Keratinocyte (primary cell): ENCODE measurements around the gene SLC35E2B. TPM values are rescaled to one million over a fixed set of nuclear protein-coding genes. Genes with fewer than 3 reads are reported as not detected.
"Not testable (repeated sequence)": the region's sequence is repeated elsewhere in the genome, so short reads cannot be mapped to it uniquely, and the experiment has no call there.

Experiments used
- DNase-seq: peaks from one replicate; pipeline ENCODE4 v3.0.0-alpha.2; 2011; ENCODE audit warnings: low read depth, missing footprints, low spot score
- FAIRE-seq: peaks from 2 replicates; lab custom pipeline; 2011; peaks lifted over from hg19 to GRCh38; lab: Jason Lieb, UNC
- H2AFZ ChIP-seq: 2 replicates; pipeline ENCODE4 v1.6.0; 2012; ENCODE audit warnings: low read length, control low read depth, inconsistent platforms; ENCODE audit not compliant: control insufficient read depth
- H3K27ac ChIP-seq: 2 replicates; pipeline ENCODE4 v1.5.1; 2011; ENCODE audit warnings: low read length; ENCODE audit not compliant: control insufficient read depth, insufficient read depth
- H3K27me3 ChIP-seq: 3 replicates; pipeline ENCODE4 v1.6.0; 2011; ENCODE audit warnings: low read length; ENCODE audit not compliant: control insufficient read depth, insufficient read depth; ENCODE audit errors: extremely low read depth
- H3K36me3 ChIP-seq, 2 experiments: 2 replicates in 1 of 2; 3 replicates in 1 of 2; pipeline ENCODE4 v1.5.1; 2011; ENCODE audit warnings: low read length in 2 of 2, mild to moderate bottlenecking in 1 of 2; ENCODE audit not compliant: control insufficient read depth in 2 of 2, insufficient read depth in 2 of 2; ENCODE audit errors: extremely low read depth in 1 of 2
- H3K4me1 ChIP-seq: 3 replicates; pipeline ENCODE4 v1.5.1; 2011; ENCODE audit warnings: low read length; ENCODE audit not compliant: control insufficient read depth, insufficient read depth; ENCODE audit errors: extremely low read depth
- H3K4me2 ChIP-seq: 3 replicates; pipeline ENCODE4 v1.6.0; 2011; ENCODE audit warnings: low read depth, low read length; ENCODE audit not compliant: control insufficient read depth, insufficient read depth; ENCODE audit errors: extremely low read depth
- H3K4me3 ChIP-seq, 3 experiments: fragments of 200-600 bp in 1 of 3; sonication (generic) in 1 of 3; 2 replicates in 2 of 3; 3 replicates in 1 of 3; pipeline ENCODE4 v1.5.1; 2011 to 2016; ENCODE audit warnings: low read length in 3 of 3, mild to moderate bottlenecking in 3 of 3, control low read depth in 2 of 3, inconsistent platforms in 1 of 3, low read depth in 1 of 3, mixed read lengths in 1 of 3, mixed run types in 1 of 3, moderate library complexity in 1 of 3; ENCODE audit not compliant: control insufficient read depth in 2 of 3, insufficient read depth in 2 of 3; ENCODE audit errors: extremely low read depth in 1 of 3
- H3K79me2 ChIP-seq: 2 replicates; pipeline ENCODE4 v1.6.0; 2012; ENCODE audit warnings: low read length; ENCODE audit not compliant: control insufficient read depth, insufficient read depth
- H3K9ac ChIP-seq: 3 replicates; pipeline ENCODE4 v1.6.0; 2011; ENCODE audit warnings: low read length; ENCODE audit not compliant: control insufficient read depth, insufficient read depth; ENCODE audit errors: extremely low read depth
- H3K9me1 ChIP-seq: 3 replicates; pipeline ENCODE4 v1.6.0; 2011; ENCODE audit warnings: low read length; ENCODE audit not compliant: control insufficient read depth, insufficient read depth; ENCODE audit errors: extremely low read depth
- H3K9me3 ChIP-seq: 2 replicates; pipeline ENCODE4 v1.5.1; 2012; ENCODE audit warnings: low read depth, low read length; ENCODE audit not compliant: control insufficient read depth
- H4K20me1 ChIP-seq: 3 replicates; pipeline ENCODE4 v1.6.0; 2011; ENCODE audit warnings: low read length; ENCODE audit not compliant: control insufficient read depth, insufficient read depth; ENCODE audit errors: extremely low read depth
- EZH2 ChIP-seq: IDR thresholded peaks from one replicate; pipeline ENCODE4 v1.6.1; 2012; ENCODE audit warnings: inconsistent platforms, mild to moderate bottlenecking, low read length, moderate library complexity
- dilution Hi-C: fragments of 300-500 bp; cut with MboI; formaldehyde crosslinking; loops from one replicate; pipeline ENCODE4 v1.7.0; 2020; ENCODE audit warnings: low sequenced_read_pairs; ENCODE audit not compliant: extremely low pct_ligation_motif_present
- polyA plus RNA-seq, 5 experiments: library from polyadenylated mRNA; depleted of rRNA in 3 of 5; stranded (reverse) in 3 of 5; stranded (forward) in 1 of 5; unstranded in 1 of 5; fragments of >200 nt; gene quantifications; 1 replicate in 1 of 5; 2 replicates in 3 of 5; 3 replicates in 1 of 5; pipeline versions ENCODE4 v1.2.1 to v1.2.3, GENCODE V29; 2011 to 2012; ENCODE audit warnings: missing spikeins in 2 of 5, low read depth in 1 of 5, low replicate concordance in 1 of 5
- TF ChIP-seq, protein P1 (sequence below), 3 experiments: IDR thresholded peaks in 1 of 3; conservative IDR thresholded peaks in 1 of 3; optimal IDR thresholded peaks in 1 of 3; 2 replicates in 2 of 3; 3 replicates in 1 of 3; pipeline versions ENCODE3 to v1.5.1; 2011; ENCODE audit warnings: low read length in 3 of 3, mild to moderate bottlenecking in 3 of 3, moderate library complexity in 2 of 3, control low read depth in 1 of 3, inconsistent platforms in 1 of 3; ENCODE audit not compliant: insufficient read depth in 2 of 3; ENCODE audit errors: extremely low read depth in 1 of 3

SLC35E2B gene
- polyA plus RNA-seq, 1 donor (not counting 4 experiments of a cell fraction or from before 2014, with no cell fraction given), result 10.3 TPM

DNA sequence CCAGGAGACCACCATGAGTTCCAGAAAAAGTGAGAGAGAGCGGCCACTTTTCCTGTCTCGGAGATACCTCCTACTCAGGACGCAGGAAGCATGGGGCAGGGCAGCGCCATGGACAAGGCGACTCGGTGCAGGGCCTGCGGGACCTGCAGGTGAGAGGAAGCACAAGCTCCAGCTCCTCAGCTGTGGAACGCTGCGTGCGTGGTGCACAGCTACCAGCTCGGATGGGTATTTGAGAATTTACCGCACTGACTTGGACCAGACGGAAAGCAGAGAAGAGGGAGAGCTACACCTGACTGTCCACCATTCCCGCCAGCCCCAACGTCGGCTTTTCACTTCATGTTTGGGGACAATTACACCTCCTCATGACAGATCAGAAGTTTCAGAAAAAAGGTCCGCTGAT lies 39.8 kb upstream of the SLC35E2B start:
- Histone ChIP-seq H3K4me1 (no peaks in the 10 kb centered on the region), H3K9ac (no peak overlapping the region), H3K79me2 (no peaks in the 10 kb centered on the region), H4K20me1 (no peaks in the 10 kb centered on the region), H2AFZ (no peak overlapping the region), H3K9me3 (no peaks in the 10 kb centered on the region), H3K27ac (no peak overlapping the region), H3K9me1 (no peaks in the 10 kb centered on the region), H3K36me3 (peaks cover 8 to 9% of the 10 kb centered on the region in 2 experiments), H3K4me3 (no peak overlapping the region), H3K27me3 (no peaks in the 10 kb centered on the region), H3K4me2 (no peak overlapping the region)
- DNase-seq (no peak), FAIRE-seq (no peak)
- dilution Hi-C loops, result no loop called here
- no peak for TF ChIP-seq EZH2
- TF ChIP-seq, protein P1, sequence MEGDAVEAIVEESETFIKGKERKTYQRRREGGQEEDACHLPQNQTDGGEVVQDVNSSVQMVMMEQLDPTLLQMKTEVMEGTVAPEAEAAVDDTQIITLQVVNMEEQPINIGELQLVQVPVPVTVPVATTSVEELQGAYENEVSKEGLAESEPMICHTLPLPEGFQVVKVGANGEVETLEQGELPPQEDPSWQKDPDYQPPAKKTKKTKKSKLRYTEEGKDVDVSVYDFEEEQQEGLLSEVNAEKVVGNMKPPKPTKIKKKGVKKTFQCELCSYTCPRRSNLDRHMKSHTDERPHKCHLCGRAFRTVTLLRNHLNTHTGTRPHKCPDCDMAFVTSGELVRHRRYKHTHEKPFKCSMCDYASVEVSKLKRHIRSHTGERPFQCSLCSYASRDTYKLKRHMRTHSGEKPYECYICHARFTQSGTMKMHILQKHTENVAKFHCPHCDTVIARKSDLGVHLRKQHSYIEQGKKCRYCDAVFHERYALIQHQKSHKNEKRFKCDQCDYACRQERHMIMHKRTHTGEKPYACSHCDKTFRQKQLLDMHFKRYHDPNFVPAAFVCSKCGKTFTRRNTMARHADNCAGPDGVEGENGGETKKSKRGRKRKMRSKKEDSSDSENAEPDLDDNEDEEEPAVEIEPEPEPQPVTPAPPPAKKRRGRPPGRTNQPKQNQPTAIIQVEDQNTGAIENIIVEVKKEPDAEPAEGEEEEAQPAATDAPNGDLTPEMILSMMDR (optimal IDR thresholded peaks at IDR 0.05 in 1 of 3, IDR thresholded peaks at IDR 0.05 in 1 of 3, conservative IDR thresholded peaks at IDR 0.05 in 1 of 3; ENCODE audit: extremely low read depth in 1 of 3, insufficient read depth in 2 of 3, low read length in 3 of 3), result no peak

DNA sequence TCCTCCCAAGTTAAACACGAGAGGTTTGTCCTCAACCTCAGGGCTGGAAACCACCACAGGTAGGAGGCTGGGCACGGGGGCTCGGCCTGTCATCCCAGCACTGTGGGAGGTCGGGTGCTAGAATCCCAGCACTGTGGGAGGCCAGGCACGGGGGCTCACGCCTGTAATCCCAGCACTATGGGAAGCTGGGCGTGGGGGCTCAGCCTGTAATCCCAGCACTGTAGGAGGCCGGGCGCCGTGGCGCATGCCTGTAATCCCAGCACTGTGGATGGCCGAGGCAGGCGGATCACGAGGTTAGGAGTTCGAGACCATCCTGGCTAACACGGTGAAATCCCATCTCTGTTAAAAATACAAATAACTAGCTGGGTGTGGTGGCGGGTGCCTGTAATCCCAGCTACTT lies 38.3 kb upstream of the SLC35E2B start:
- no peak overlapping the region for H2AFZ ChIP-seq
- dilution Hi-C loops, result no loop called here
- no peaks in the 10 kb centered on the region for H3K9me1 ChIP-seq
- no peak overlapping the region for H3K4me3 ChIP-seq
- no peaks in the 10 kb centered on the region for H3K4me1 ChIP-seq
- no peaks in the 10 kb centered on the region for H3K9me3 ChIP-seq
- H3K27ac ChIP-seq, result no peak overlapping the region
- no peaks in the 10 kb centered on the region for H3K27me3 ChIP-seq
- H3K79me2 ChIP-seq, result no peaks in the 10 kb centered on the region
- DNase-seq (no peak), FAIRE-seq (no peak)
- no peak overlapping the region for H3K9ac ChIP-seq
- TF ChIP-seq, protein P1 (optimal IDR thresholded peaks at IDR 0.05 in 1 of 3, IDR thresholded peaks at IDR 0.05 in 1 of 3, conservative IDR thresholded peaks at IDR 0.05 in 1 of 3; ENCODE audit: extremely low read depth in 1 of 3, insufficient read depth in 2 of 3, low read length in 3 of 3), result no peak
- TF ChIP-seq EZH2, result no peak
- H4K20me1 ChIP-seq, result no peaks in the 10 kb centered on the region
- no peak overlapping the region for H3K4me2 ChIP-seq
- H3K36me3 ChIP-seq, result peaks cover 6 to 9% of the 10 kb centered on the region in 2 experiments

GRCh38 chr1:1730230-1730629 lies 37.6 kb upstream of the SLC35E2B start:
- H2AFZ ChIP-seq, H3K4me2 ChIP-seq, H3K27me3 ChIP-seq, H3K9me3 ChIP-seq, H3K9ac ChIP-seq, H3K4me3 ChIP-seq, H3K36me3 ChIP-seq, DNase-seq, dilution Hi-C loops, FAIRE-seq, H3K27ac ChIP-seq, H3K4me1 ChIP-seq, H3K79me2 ChIP-seq, H4K20me1 ChIP-seq, H3K9me1 ChIP-seq: not testable (repeated sequence)

DNA sequence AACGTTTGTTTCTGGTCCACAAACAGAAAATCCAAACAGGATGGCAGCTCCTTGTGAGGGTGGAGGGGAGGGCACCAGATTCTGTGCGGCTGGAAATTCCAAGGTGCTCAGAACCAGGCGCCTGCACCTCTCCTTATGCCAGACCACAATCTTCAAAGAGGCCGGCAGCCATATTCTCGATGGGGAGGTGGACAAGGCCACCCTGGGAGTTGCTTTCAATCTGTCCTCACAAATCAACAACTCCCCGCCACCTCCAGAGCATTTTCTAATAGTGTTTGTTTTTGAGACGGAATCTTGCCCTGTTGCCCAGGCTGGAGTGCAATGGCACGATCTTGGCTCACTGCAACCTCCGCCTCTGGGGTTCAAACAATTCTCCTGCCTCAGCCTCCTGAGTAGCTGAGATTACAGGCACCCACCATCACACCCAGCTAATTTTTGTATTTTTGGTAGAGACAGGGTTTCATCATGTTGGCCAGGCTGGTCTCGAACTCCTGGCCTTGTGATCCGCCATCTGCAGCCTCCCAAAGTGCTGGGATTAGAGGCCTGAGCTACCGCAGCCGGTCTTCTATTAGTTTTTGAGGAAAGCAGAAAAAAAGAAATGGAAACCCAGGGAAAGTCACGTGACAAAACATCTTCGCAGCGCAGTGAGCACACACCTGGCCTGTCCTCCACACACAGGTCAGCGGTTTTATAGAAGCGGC lies 36.7 kb upstream of the SLC35E2B start:
- dilution Hi-C loops, H3K9ac ChIP-seq, H3K79me2 ChIP-seq, DNase-seq, H3K4me3 ChIP-seq, H3K4me2 ChIP-seq, H2AFZ ChIP-seq, H3K27ac ChIP-seq, H3K9me1 ChIP-seq, H3K27me3 ChIP-seq, H3K4me1 ChIP-seq, FAIRE-seq, H3K9me3 ChIP-seq, H4K20me1 ChIP-seq, H3K36me3 ChIP-seq: not testable (repeated sequence)
